Astrocyte of the spinal cord (primary cell): ENCODE measurements around the gene APLP1.

Experiments
- DNase-seq: peaks from one replicate; pipeline ENCODE4 v3.0.0; 2011; ENCODE audit warnings: low read depth, low spot score
- H3K4me3 ChIP-seq: 2 replicates; pipeline ENCODE4 v1.5.1; 2011; ENCODE audit warnings: low read depth, mild to moderate bottlenecking, low read length, moderate library complexity
- in situ Hi-C: cut with HindIII; loops from 2 replicates; pipeline ENCODE4 v1.10.0; 2017; ENCODE audit warnings: low sequenced_read_pairs
- TF ChIP-seq, protein P1 (sequence below): IDR thresholded peaks from 2 replicates; pipeline ENCODE4 v1.5.1; 2012; ENCODE audit warnings: low read depth, mild to moderate bottlenecking, low read length, inconsistent platforms

The APLP1 gene

DNA sequence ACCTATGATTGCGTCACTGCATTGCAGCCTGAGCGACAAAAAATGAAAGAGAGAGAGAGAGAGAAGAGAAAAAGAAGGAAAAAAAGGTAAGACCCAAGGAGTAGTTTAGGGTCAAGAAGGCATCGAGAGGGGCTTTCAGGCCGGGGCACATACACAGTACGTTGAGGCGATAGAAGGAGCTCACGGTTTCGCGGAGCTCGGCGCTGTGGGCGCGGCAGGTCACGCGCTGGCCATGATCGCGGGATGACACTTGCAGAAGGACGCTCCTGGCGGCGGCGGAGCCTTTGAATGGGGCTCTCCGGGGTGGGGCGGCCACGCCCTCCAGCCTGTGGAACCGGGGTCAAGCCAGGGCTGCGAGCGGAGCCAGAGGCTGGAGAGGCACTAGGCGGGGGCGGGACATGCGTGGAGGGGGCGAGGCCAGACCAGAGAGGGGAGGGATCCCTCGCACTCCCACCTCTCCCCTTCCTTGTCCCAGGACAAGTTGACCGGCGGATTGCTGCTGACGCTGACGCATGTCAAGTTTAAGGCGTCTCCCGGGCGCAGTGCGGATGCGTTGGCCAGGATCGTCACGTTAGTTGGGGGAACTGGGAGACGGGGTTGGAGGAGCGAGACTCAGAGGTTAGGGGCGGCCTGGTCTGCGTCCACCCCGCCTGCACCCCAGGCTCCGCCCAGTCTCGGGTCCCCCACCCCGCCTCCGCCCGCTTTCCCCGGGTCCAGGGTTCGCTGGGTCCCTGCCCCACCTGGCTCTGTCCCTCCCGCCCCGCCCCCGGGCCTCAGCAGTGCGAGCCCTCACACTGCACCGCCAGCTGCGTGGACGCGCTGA lies 22.9 kb upstream of the APLP1 start:
- TF ChIP-seq, protein P1, sequence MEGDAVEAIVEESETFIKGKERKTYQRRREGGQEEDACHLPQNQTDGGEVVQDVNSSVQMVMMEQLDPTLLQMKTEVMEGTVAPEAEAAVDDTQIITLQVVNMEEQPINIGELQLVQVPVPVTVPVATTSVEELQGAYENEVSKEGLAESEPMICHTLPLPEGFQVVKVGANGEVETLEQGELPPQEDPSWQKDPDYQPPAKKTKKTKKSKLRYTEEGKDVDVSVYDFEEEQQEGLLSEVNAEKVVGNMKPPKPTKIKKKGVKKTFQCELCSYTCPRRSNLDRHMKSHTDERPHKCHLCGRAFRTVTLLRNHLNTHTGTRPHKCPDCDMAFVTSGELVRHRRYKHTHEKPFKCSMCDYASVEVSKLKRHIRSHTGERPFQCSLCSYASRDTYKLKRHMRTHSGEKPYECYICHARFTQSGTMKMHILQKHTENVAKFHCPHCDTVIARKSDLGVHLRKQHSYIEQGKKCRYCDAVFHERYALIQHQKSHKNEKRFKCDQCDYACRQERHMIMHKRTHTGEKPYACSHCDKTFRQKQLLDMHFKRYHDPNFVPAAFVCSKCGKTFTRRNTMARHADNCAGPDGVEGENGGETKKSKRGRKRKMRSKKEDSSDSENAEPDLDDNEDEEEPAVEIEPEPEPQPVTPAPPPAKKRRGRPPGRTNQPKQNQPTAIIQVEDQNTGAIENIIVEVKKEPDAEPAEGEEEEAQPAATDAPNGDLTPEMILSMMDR, result no peak
- no peak overlapping the region for H3K4me3 ChIP-seq
- no peak for DNase-seq
- in situ Hi-C loops, result no loop called here

GRCh38 chr19:35846038-35846668 lies 22.2 kb upstream of the APLP1 start:
- H3K4me3 ChIP-seq, result no peak overlapping the region
- in situ Hi-C loops, result no loop called here
- no peak for DNase-seq
- TF ChIP-seq, protein P1, result no peak

DNA sequence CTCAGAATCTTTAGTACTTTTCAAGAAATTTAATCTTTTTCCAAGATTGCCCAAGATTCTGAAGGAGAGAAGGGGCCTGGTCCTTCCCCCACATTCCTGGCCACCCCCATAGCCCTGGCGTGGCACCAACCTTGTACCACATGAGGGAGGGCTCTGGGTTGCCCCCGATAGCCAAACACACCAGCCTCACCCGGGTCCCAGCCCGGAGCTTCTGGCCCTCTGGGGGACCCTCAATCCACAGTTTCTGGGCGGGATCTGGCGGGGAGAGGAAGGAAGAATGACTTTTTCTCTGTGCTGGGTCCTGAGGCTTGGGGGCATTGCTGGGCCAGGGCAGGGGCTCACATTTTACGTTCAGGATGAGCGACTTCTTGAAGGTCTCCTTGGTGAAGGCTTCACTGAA lies 20.5 kb upstream of the APLP1 start:
- no peak for DNase-seq
- TF ChIP-seq, protein P1, result no peak
- in situ Hi-C loops, result no loop called here
- H3K4me3 ChIP-seq, result no peak overlapping the region

DNA sequence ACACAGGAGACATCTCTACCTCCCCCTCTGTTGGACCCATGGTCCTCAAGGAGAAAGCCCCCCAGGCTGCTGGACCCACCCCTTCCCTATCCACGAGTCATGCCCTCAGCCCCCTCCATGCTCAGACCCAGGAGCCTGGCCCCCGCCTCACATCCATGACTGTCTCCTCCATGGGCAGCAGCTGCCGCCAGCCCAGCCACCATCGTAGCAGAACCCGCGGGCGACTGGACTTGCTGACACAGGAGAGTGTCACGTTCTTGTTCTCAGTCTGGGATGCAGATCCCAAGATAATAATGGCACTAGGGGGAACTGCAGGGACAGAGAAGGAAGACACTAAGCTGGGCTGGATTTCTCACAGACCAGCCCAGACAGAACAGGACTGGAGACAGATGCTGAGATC lies 19.9 kb upstream of the APLP1 start:
- no peak overlapping the region for H3K4me3 ChIP-seq
- in situ Hi-C loops, result no loop called here
- DNase-seq, result no peak
- TF ChIP-seq, protein P1, result no peak

DNA sequence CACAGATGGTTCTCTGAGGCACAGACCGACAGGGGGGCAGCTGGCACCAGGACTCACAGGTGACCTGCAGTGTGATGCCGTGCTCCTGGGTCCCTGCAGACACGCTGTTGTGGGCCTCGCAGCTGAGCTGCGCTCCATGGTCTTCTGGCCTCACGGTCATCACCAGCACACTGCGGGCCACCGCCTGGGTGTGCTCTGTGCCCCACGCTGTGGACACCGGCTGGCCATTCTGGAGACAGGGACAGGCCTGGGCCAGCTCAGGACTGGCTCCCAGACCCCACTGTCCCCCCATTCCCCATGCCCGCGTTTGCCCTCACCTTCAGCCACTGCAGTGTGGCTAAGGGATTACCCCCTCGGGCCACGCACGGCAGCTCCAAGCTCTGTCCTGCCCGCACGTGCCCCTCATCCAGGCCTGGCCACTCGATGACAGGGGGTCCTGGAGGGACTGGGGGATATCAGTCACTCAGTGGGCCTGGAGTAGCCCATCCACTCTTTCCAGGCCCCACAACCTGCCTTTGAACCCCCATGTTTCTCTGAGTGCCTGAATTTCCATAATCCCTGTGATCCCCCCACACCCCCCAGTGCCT lies 19.4 kb upstream of the APLP1 start:
- in situ Hi-C loops, result no loop called here
- DNase-seq, result no peak
- TF ChIP-seq, protein P1, result no peak
- H3K4me3 ChIP-seq, result no peak overlapping the region

GRCh38 chr19:35851213-35852028 lies 17.0 kb upstream of the APLP1 start:
- in situ Hi-C loops, result no loop called here
- no peak for DNase-seq
- TF ChIP-seq, protein P1, result no peak
- no peak overlapping the region for H3K4me3 ChIP-seq
